Natural killer cell treated with Interleukin-12 subunit alpha and Interleukin-12 subunit beta and Interleukin-15 and Interleukin-18, amount 100 ng/mL, for 72 hours (primary cell): ENCODE measurements around the gene H6PD. TPM values are rescaled to one million over a fixed set of nuclear protein-coding genes. Genes with fewer than 3 reads are reported as not detected.
"Not testable (repeated sequence)": the region's sequence is repeated elsewhere in the genome, so short reads cannot be mapped to it uniquely, and the experiment has no call there.

Experiments
- ATAC-seq, 2 donors: fragments of 150-1000 bp; cut with Tn5 transposase in 1 of 2; sonication (Bioruptor Pico), chemical (Tn5 transposase) in 1 of 2; 2 replicates each; pipeline ENCODE4 v1.10.0; 2021
- DNase-seq: peaks from one replicate; pipeline ENCODE4 v3.0.0; 2022; ENCODE audit warnings: low spot score
- H3K27ac Mint-ChIP-seq, 2 donors: 1 replicate in 1 of 2; 2 replicates in 1 of 2; pipeline ENCODE4 v1.8.0; 2022; ENCODE audit warnings: mixed read lengths in 2 of 2, mild to moderate bottlenecking in 1 of 2, moderate library complexity in 1 of 2
- H3K27me3 Mint-ChIP-seq, 2 donors: 1 replicate in 1 of 2; 2 replicates in 1 of 2; pipeline ENCODE4 v1.8.0; 2022; ENCODE audit warnings: mixed read lengths in 2 of 2
- H3K36me3 Mint-ChIP-seq: one replicate; pipeline ENCODE4 v1.8.0; 2022; ENCODE audit warnings: mixed read lengths
- H3K4me1 Mint-ChIP-seq, 2 donors: 1 replicate in 1 of 2; 2 replicates in 1 of 2; pipeline ENCODE4 v1.8.0; 2022; ENCODE audit warnings: low read depth in 2 of 2, mixed read lengths in 2 of 2, mild to moderate bottlenecking in 1 of 2
- H3K4me3 Mint-ChIP-seq: one replicate; pipeline ENCODE4 v1.8.0; 2022; ENCODE audit warnings: mixed read lengths
- H3K9me3 Mint-ChIP-seq: 2 replicates; pipeline ENCODE4 v1.8.0; 2022; ENCODE audit warnings: mixed read lengths
- total RNA-seq, 2 donors: library from RNA; stranded (reverse); gene quantifications; one replicate each; pipeline ENCODE4 v1.2.3, GENCODE V29; 2022

H6PD gene
- total RNA-seq, 2 donors from 2014 or later, result 14.1 to 15.1 TPM

GRCh38 chr1:9299571-9300541 is 65.3 kb downstream of the H6PD start:
- peaks cover 6 to 13% of the 10 kb centered on the region in 2 donors for H3K4me1 Mint-ChIP-seq
- not testable (repeated sequence) for DNase-seq, ATAC-seq, H3K27ac Mint-ChIP-seq, H3K9me3 Mint-ChIP-seq, H3K4me3 Mint-ChIP-seq, H3K27me3 Mint-ChIP-seq, H3K36me3 Mint-ChIP-seq

- ATAC-seq (no peak), DNase-seq (no peak)
- H3K36me3 Mint-ChIP-seq, result no peaks in the 10 kb centered on the region
- H3K4me1 Mint-ChIP-seq, result peaks cover 6 to 13% of the 10 kb centered on the region in 2 donors
- no peak overlapping the region for H3K4me3 Mint-ChIP-seq
- peaks cover 5 to 10% of the 10 kb centered on the region in 2 donors for H3K27me3 Mint-ChIP-seq
- no peak overlapping the region for H3K27ac Mint-ChIP-seq
- H3K9me3 Mint-ChIP-seq, result no peaks in the 10 kb centered on the region
Observed at GRCh38 chr1:9300573-9300972, 66.0 kb downstream of the H6PD start.

GRCh38 chr1:9302745-9303524 is 68.4 kb downstream of the H6PD start:
- no peak for DNase-seq
- Mint-ChIP-seq H3K9me3 (no peaks in the 10 kb centered on the region), H3K4me3 (no peak overlapping the region), H3K4me1 (peaks cover 6 to 9% of the 10 kb centered on the region in 2 donors), H3K27me3 (no peaks in the 10 kb centered on the region), H3K36me3 (no peaks in the 10 kb centered on the region), H3K27ac (no peak overlapping the region)
- no peak for ATAC-seq

GRCh38 chr1:9303916-9304315 is 69.3 kb downstream of the H6PD start:
- Mint-ChIP-seq H3K4me3 (no peak overlapping the region), H3K36me3 (no peaks in the 10 kb centered on the region), H3K4me1 (peaks cover 6 to 9% of the 10 kb centered on the region in 2 donors), H3K9me3 (no peaks in the 10 kb centered on the region), H3K27ac (no peak overlapping the region), H3K27me3 (no peaks in the 10 kb centered on the region)
- DNase-seq (no peak), ATAC-seq (no peak)

GRCh38 chr1:9305216-9305615 is 70.6 kb downstream of the H6PD start:
- Mint-ChIP-seq H3K9me3 (no peaks in the 10 kb centered on the region), H3K27ac (no peak overlapping the region), H3K27me3 (no peaks in the 10 kb centered on the region), H3K4me3 (no peak overlapping the region), H3K4me1 (peaks cover 6 to 8% of the 10 kb centered on the region in 2 donors), H3K36me3 (no peaks in the 10 kb centered on the region)
- ATAC-seq (no peak), DNase-seq (no peak)

GRCh38 chr1:9306006-9306405 is 71.4 kb downstream of the H6PD start:
- Mint-ChIP-seq H3K4me3 (no peak overlapping the region), H3K9me3 (no peaks in the 10 kb centered on the region), H3K4me1 (no peaks in the 10 kb centered on the region), H3K27me3 (no peaks in the 10 kb centered on the region), H3K27ac (no peak overlapping the region), H3K36me3 (no peaks in the 10 kb centered on the region)
- no peak for DNase-seq
- no peak for ATAC-seq

GRCh38 chr1:9307303-9307702 is 72.7 kb downstream of the H6PD start:
- no peak overlapping the region for H3K4me3 Mint-ChIP-seq
- DNase-seq (no peak), ATAC-seq (no peak)
- no peaks in the 10 kb centered on the region for H3K4me1 Mint-ChIP-seq
- no peaks in the 10 kb centered on the region for H3K9me3 Mint-ChIP-seq
- H3K27me3 Mint-ChIP-seq, result no peaks in the 10 kb centered on the region
- H3K36me3 Mint-ChIP-seq, result no peaks in the 10 kb centered on the region
- no peak overlapping the region for H3K27ac Mint-ChIP-seq

GRCh38 chr1:9308236-9308785 is 73.7 kb downstream of the H6PD start:
- no peaks in the 10 kb centered on the region for H3K36me3 Mint-ChIP-seq
- H3K9me3 Mint-ChIP-seq, result no peaks in the 10 kb centered on the region
- ATAC-seq (no peak), DNase-seq (no peak)
- H3K27ac Mint-ChIP-seq, result no peak overlapping the region
- H3K27me3 Mint-ChIP-seq, result no peaks in the 10 kb centered on the region
- no peaks in the 10 kb centered on the region for H3K4me1 Mint-ChIP-seq
- no peak overlapping the region for H3K4me3 Mint-ChIP-seq

GRCh38 chr1:9309080-9309479 is 74.5 kb downstream of the H6PD start:
- Mint-ChIP-seq H3K27me3 (no peaks in the 10 kb centered on the region), H3K36me3 (no peaks in the 10 kb centered on the region), H3K4me1 (no peaks in the 10 kb centered on the region), H3K4me3 (no peak overlapping the region), H3K27ac (no peak overlapping the region), H3K9me3 (no peaks in the 10 kb centered on the region)
- no peak for ATAC-seq
- no peak for DNase-seq

- no peak overlapping the region for H3K4me3 Mint-ChIP-seq
- no peaks in the 10 kb centered on the region for H3K9me3 Mint-ChIP-seq
Observed at GRCh38 chr1:9309991-9310390, 75.4 kb downstream of the H6PD start.

GRCh38 chr1:9311029-9311428 is 76.5 kb downstream of the H6PD start:
- ATAC-seq (no peak), DNase-seq (no peak)
- H3K9me3 Mint-ChIP-seq, result no peaks in the 10 kb centered on the region
- peaks cover 0 to 7% of the 10 kb centered on the region in 2 donors for H3K27me3 Mint-ChIP-seq
- H3K4me3 Mint-ChIP-seq, result no peak overlapping the region
- H3K36me3 Mint-ChIP-seq, result no peaks in the 10 kb centered on the region
- peaks cover 5 to 8% of the 10 kb centered on the region in 2 donors for H3K4me1 Mint-ChIP-seq
- H3K27ac Mint-ChIP-seq, result no peak overlapping the region

More at GRCh38 chr1:9309991-9310390, 75.4 kb downstream of the H6PD start:
- Mint-ChIP-seq H3K27me3 (no peaks in the 10 kb centered on the region), H3K4me1 (no peaks in the 10 kb centered on the region), H3K27ac (no peak overlapping the region), H3K36me3 (no peaks in the 10 kb centered on the region)
- ATAC-seq (no peak), DNase-seq (no peak)

- no peak overlapping the region for H3K27ac Mint-ChIP-seq
- H3K9me3 Mint-ChIP-seq, result no peaks in the 10 kb centered on the region
- peaks cover 0 to 7% of the 10 kb centered on the region in 2 donors for H3K27me3 Mint-ChIP-seq
- peaks cover 5 to 8% of the 10 kb centered on the region in 2 donors for H3K4me1 Mint-ChIP-seq
- no peak overlapping the region for H3K4me3 Mint-ChIP-seq
- DNase-seq, result no peak
- ATAC-seq, result no peak
- no peaks in the 10 kb centered on the region for H3K36me3 Mint-ChIP-seq
Observed at GRCh38 chr1:9311479-9311878, 76.9 kb downstream of the H6PD start.

GRCh38 chr1:9312168-9312720 is 77.7 kb downstream of the H6PD start:
- H3K27me3 Mint-ChIP-seq, result peaks cover 0 to 10% of the 10 kb centered on the region in 2 donors
- no peak overlapping the region for H3K27ac Mint-ChIP-seq
- peaks cover 8 to 13% of the 10 kb centered on the region in 2 donors for H3K4me1 Mint-ChIP-seq
- no peaks in the 10 kb centered on the region for H3K36me3 Mint-ChIP-seq
- no peak overlapping the region for H3K4me3 Mint-ChIP-seq
- DNase-seq (no peak), ATAC-seq (no peak)
- no peaks in the 10 kb centered on the region for H3K9me3 Mint-ChIP-seq
